Ascending aorta (tissue), 2 donors: ENCODE results near the gene ERI2. TPM values are rescaled to one million over a fixed set of nuclear protein-coding genes. Genes with fewer than 3 reads are reported as not detected.

Experiments
- DNase-seq, 2 donors: peaks; one replicate each; pipeline ENCODE4 v3.0.0-alpha.2; 2019; ENCODE audit warnings: low spot score in 2 of 2
- H3K27ac ChIP-seq, 2 donors: fragments of 200-600 bp; sonication (generic); one replicate each; pipeline ENCODE4 v1.5.1; 2016 to 2017; ENCODE audit warnings: mild to moderate bottlenecking in 1 of 2
- H3K27me3 ChIP-seq: fragments of 200-600 bp; sonication (generic); one replicate; pipeline ENCODE4 v1.5.1; 2017
- H3K36me3 ChIP-seq, 2 donors: fragments of 200-600 bp; sonication (generic); one replicate each; pipeline ENCODE4 v1.5.1; 2016
- H3K4me1 ChIP-seq, 2 donors: fragments of 200-600 bp; sonication (generic); one replicate each; pipeline ENCODE4 v1.5.1; 2016 to 2017; ENCODE audit warnings: mild to moderate bottlenecking in 1 of 2
- H3K4me3 ChIP-seq, 2 donors: fragments of 200-600 bp; sonication (generic); one replicate each; pipeline ENCODE4 v1.5.1; 2016 to 2017; ENCODE audit warnings: mild to moderate bottlenecking in 1 of 2
- H3K9me3 ChIP-seq, 2 donors: fragments of 200-600 bp; sonication (generic); one replicate each; pipeline ENCODE4 v1.5.1; 2016
- intact Hi-C: fragments of 100-400 bp; cut with DNase I; formaldehyde crosslinking; loops from one replicate; pipeline ENCODE4 v1.15.1; 2023
- total RNA-seq: library from RNA; depleted of rRNA; stranded (reverse); fragments of >200 nt; gene quantifications from one replicate; pipeline ENCODE4 v1.1.0, GENCODE V29; 2016
- TF ChIP-seq, protein P1 (sequence below), 3 experiments: fragments of 200-600 bp in 2 of 3; fragments of 450-650 bp in 1 of 3; sonication (generic) in 2 of 3; IDR thresholded peaks; one replicate each; pipeline ENCODE4 v1.5.1; 2016 to 2019; ENCODE audit warnings: antibody characterized with exemption in 3 of 3, mild to moderate bottlenecking in 1 of 3, moderate library complexity in 1 of 3

Gene ERI2
- total RNA-seq, 1 donor from 2014 or later = not detected

DNA sequence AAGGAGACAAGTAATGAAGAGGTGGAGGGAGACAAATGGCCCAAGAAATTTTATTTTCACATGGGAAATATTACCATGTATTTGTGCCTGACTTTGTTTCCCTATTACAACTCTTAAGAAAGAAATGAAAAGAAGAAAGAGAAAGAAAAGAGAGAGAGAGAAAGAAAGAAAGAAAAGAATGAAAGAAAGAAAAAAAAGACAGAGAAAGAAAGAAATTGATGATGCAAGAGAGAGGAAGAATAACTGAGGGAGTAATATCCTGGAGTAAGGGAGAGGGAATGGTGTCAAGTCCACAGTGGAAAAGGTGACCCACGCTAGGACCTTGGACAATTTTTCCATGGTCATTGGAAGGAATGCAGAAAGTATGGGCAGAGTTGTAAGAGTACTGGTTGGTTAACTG lies 52.5 kb downstream of the ERI2 start:
- no peak overlapping the region for H3K4me3 ChIP-seq
- intact Hi-C loops = no loop called here
- no peak for DNase-seq
- no peaks in the 10 kb centered on the region for H3K9me3 ChIP-seq
- TF ChIP-seq, protein P1, sequence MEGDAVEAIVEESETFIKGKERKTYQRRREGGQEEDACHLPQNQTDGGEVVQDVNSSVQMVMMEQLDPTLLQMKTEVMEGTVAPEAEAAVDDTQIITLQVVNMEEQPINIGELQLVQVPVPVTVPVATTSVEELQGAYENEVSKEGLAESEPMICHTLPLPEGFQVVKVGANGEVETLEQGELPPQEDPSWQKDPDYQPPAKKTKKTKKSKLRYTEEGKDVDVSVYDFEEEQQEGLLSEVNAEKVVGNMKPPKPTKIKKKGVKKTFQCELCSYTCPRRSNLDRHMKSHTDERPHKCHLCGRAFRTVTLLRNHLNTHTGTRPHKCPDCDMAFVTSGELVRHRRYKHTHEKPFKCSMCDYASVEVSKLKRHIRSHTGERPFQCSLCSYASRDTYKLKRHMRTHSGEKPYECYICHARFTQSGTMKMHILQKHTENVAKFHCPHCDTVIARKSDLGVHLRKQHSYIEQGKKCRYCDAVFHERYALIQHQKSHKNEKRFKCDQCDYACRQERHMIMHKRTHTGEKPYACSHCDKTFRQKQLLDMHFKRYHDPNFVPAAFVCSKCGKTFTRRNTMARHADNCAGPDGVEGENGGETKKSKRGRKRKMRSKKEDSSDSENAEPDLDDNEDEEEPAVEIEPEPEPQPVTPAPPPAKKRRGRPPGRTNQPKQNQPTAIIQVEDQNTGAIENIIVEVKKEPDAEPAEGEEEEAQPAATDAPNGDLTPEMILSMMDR (IDR thresholded peaks at IDR 0.05) = no peak
- no peaks in the 10 kb centered on the region for H3K36me3 ChIP-seq
- H3K27me3 ChIP-seq = no peaks in the 10 kb centered on the region
- no peak overlapping the region for H3K27ac ChIP-seq
- H3K4me1 ChIP-seq = no peaks in the 10 kb centered on the region

DNA sequence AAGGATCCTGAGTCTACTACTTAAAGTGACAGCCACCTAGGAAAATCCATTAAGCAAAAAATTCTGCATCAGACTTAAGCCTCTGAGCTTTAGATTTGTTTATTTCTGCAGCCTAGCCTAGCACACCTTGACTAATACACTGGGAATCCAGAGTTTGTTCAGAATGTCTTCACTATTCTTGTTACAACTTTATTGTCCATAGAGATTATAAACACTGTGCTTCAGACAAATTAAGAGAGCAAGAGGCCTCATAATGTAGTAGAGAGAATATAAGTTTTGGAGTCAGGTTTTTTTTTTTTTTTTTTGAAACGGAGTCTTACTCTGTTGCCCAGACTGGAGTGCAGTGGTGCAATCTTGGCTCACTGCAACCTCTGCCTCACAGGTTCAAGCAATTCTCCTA lies 55.7 kb downstream of the ERI2 start:
- intact Hi-C loops = no loop called here
- Histone ChIP-seq H3K36me3 (no peaks in the 10 kb centered on the region), H3K27ac (no peak overlapping the region), H3K9me3 (no peaks in the 10 kb centered on the region), H3K4me3 (no peak overlapping the region), H3K27me3 (no peaks in the 10 kb centered on the region), H3K4me1 (no peaks in the 10 kb centered on the region)
- DNase-seq = no peak
- TF ChIP-seq, protein P1 (IDR thresholded peaks at IDR 0.05) = no peak

DNA sequence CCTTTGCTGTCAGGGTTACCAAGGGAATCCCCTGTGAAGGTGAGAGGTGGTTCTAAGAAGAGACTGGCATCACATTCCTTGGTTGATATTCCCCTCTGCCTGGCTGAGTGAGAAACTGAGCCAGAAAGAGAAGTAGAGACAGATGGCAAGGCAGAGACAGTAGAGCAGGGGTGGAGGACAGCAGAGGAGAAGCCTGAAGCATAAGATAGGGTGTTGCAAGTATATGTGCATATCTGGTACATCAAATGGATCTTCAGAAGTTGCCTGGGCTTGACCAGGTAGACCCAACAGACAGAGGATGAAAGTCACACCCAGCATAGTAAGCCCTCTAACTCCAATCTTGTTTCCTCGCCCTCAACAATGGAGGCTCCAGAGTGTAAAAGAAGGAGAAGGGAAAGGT lies 56.8 kb downstream of the ERI2 start:
- no peak for DNase-seq
- Histone ChIP-seq H3K27me3 (no peaks in the 10 kb centered on the region), H3K4me3 (no peak overlapping the region), H3K4me1 (no peaks in the 10 kb centered on the region), H3K9me3 (no peaks in the 10 kb centered on the region), H3K36me3 (no peaks in the 10 kb centered on the region), H3K27ac (no peak overlapping the region)
- intact Hi-C loops = no loop called here
- TF ChIP-seq, protein P1 (IDR thresholded peaks at IDR 0.05) = no peak

DNA sequence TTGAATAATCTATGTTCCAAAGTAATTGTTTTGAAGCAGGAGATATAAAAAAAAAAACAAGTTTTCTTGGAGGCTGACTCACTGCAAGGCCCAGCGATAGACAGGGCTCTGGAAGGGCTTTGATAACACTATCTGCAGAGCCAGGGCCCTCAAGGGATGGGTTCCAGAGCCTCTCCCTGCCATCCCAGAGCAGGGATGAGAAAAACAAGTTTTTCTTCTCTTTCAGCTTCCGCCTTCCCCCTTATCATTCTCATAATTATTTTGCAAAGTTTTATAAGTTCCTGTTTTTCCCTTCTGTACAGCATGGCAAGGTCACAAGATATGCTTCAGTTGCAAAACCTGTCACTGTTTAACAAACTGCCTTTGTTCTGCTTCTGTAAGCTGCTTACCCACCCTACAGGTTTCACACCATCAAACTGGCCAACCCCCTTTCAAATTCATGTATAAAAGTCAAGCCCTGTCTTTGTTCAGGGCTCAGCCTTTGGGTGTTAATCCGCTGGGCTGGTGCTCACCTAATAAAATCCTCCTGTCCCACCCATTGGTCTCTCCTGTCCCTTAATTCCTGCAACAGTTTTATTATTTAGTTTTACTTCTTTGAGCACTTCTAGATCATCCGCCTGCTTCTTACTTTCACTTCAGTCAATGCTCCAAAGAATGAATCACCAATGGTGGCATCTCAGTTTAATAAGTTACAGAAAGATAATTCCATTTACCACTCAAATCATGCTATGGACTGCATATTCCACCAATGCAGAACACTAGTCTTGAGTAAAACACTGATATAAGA lies 59.0 kb downstream of the ERI2 start:
- Histone ChIP-seq H3K4me3 (no peak overlapping the region), H3K9me3 (no peaks in the 10 kb centered on the region), H3K27me3 (no peaks in the 10 kb centered on the region), H3K27ac (no peak overlapping the region), H3K4me1 (no peaks in the 10 kb centered on the region), H3K36me3 (no peaks in the 10 kb centered on the region)
- no peak for DNase-seq
- TF ChIP-seq, protein P1 (IDR thresholded peaks at IDR 0.05) = no peak
- intact Hi-C loops = no loop called here

DNA sequence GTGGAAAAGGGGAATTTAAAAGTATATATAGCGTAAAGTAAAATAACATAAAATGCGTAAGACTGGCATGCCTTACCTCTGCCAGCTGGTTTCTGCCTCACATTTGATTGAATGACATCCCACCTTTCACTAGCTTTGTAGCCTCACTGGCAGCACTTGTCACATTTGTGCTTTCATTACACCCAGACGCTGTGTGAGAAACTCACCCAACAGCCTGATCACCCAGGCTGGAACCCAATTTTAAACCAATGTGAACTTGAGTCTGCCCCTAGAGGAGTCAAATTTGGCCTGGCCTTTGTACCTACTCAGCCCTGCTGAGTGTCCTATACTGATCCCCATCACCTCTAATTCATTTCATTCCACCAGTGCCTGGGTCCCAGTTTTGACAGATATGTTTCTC lies 59.8 kb downstream of the ERI2 start:
- TF ChIP-seq, protein P1 (IDR thresholded peaks at IDR 0.05) = no peak
- no peaks in the 10 kb centered on the region for H3K4me1 ChIP-seq
- H3K36me3 ChIP-seq = no peaks in the 10 kb centered on the region
- no peaks in the 10 kb centered on the region for H3K27me3 ChIP-seq
- no peak for DNase-seq
- H3K9me3 ChIP-seq = no peaks in the 10 kb centered on the region
- intact Hi-C loops = no loop called here
- no peak overlapping the region for H3K27ac ChIP-seq
- H3K4me3 ChIP-seq = no peak overlapping the region

Other genes with a start within 250 kb of the ERI2 start
- not detected for gene ACSM2B, start 230.1 kb downstream of the ERI2 start, total RNA-seq
- not detected for gene ACSM1, start 108.8 kb downstream of the ERI2 start, total RNA-seq
- 12.7 TPM for gene THUMPD1, start 64.7 kb downstream of the ERI2 start, total RNA-seq
- not detected for gene ACSM3, start 42.5 kb downstream of the ERI2 start, total RNA-seq
- gene REXO5, start 55 bp upstream of the ERI2 start, total RNA-seq = 2.1 TPM
- gene DCUN1D3, start 93.9 kb upstream of the ERI2 start, total RNA-seq = 9.8 TPM
- 3.9 TPM for gene LYRM1, start 94.3 kb upstream of the ERI2 start, total RNA-seq